ENCODE results near the gene SMIM11.
"Not testable (repeated sequence)": the region's sequence is repeated elsewhere in the genome, so short reads cannot be mapped to it uniquely, and the experiment has no call there.

SMIM11 gene

GRCh38 chr21:34374940-34375618, at the start of gene SMIM11:
Gene SMIM11, plus strand, starts transcription at chr21:34375507. Its CDS starts 3,998 bp downstream, at chr21:34379505.
- DNase-seq, result not testable (repeated sequence)

GRCh38 chr21:34330055-34330454, 45.3 kb upstream of the SMIM11 start:
- no peak for DNase-seq

- DNase-seq, result no peak
Measured at GRCh38 chr21:34331726-34332125, 43.6 kb upstream of the SMIM11 start.

GRCh38 chr21:34332347-34332746, 43.0 kb upstream of the SMIM11 start:
- DNase-seq, result no peak

- no peak for DNase-seq
Measured at GRCh38 chr21:34333121-34333739, 42.1 kb upstream of the SMIM11 start.

- DNase-seq, result no peak
Measured at GRCh38 chr21:34335316-34335715, 40.0 kb upstream of the SMIM11 start.

GRCh38 chr21:34336245-34336644, 39.1 kb upstream of the SMIM11 start:
- DNase-seq, result no peak

GRCh38 chr21:34336756-34337391, 38.4 kb upstream of the SMIM11 start:
- no peak for DNase-seq

GRCh38 chr21:34337741-34338140, 37.6 kb upstream of the SMIM11 start:
- no peak for DNase-seq

- no peak for DNase-seq
Measured at GRCh38 chr21:34338226-34338625, 37.1 kb upstream of the SMIM11 start.

GRCh38 chr21:34340061-34340460, 35.2 kb upstream of the SMIM11 start:
- no peak for DNase-seq

- no peak for DNase-seq
Measured at GRCh38 chr21:34342476-34342875, 32.8 kb upstream of the SMIM11 start.

GRCh38 chr21:34343347-34343746, 32.0 kb upstream of the SMIM11 start:
- no peak for DNase-seq

- no peak for DNase-seq
Measured at GRCh38 chr21:34343838-34344381, 31.4 kb upstream of the SMIM11 start.

GRCh38 chr21:34344584-34344983, 30.7 kb upstream of the SMIM11 start:
- DNase-seq, result no peak

- no peak for DNase-seq
Measured at GRCh38 chr21:34345091-34345871, 30.0 kb upstream of the SMIM11 start.

GRCh38 chr21:34345892-34346291, 29.4 kb upstream of the SMIM11 start:
- no peak for DNase-seq

- DNase-seq, result no peak
Measured at GRCh38 chr21:34348890-34349519, 26.3 kb upstream of the SMIM11 start.

GRCh38 chr21:34351786-34352241, 23.5 kb upstream of the SMIM11 start:
- DNase-seq, result peak; percentile 15 to 20

GRCh38 chr21:34352556-34352955, 22.8 kb upstream of the SMIM11 start:
- DNase-seq, result no peak

GRCh38 chr21:34353182-34353581, 22.1 kb upstream of the SMIM11 start:
- DNase-seq, result no peak

GRCh38 chr21:34354836-34355235, 20.5 kb upstream of the SMIM11 start:
- DNase-seq, result no peak

GRCh38 chr21:34355570-34355969, 19.7 kb upstream of the SMIM11 start:
- no peak for DNase-seq

All from CD4-positive, alpha-beta T cell treated with Interleukin-4 for 1 hour (primary cell).